ENCODE data around the gene RREB1. TPM values are rescaled to one million over a fixed set of nuclear protein-coding genes. Genes with fewer than 3 reads are reported as not detected.

The RREB1 gene
- total RNA-seq, 1 experiment from 2014 or later = 51.1 TPM

GRCh38 chr6:7240351-7240750 lies 132.6 kb downstream of the RREB1 start:
- no TSS peak for BruUV-seq (replicated peaks)
- H3K4me3 ChIP-seq (ENCODE audit: low read depth, low read length) = no peak overlapping the region
- ChIA-PET POLR2A (no interaction called here), CTCF (no interaction called here)
- Mint-ChIP-seq H3K36me3 (ENCODE audit: insufficient read depth, unreplicated experiment) (peaks cover 73% of the 10 kb centered on the region), H3K4me3 (ENCODE audit: unreplicated experiment) (no peak overlapping the region), H3K9me3 (ENCODE audit: unreplicated experiment) (no peaks in the 10 kb centered on the region), H3K4me1 (ENCODE audit: low read depth, unreplicated experiment) (peaks cover 49% of the 10 kb centered on the region), H3K27ac (ENCODE audit: unreplicated experiment) (no peak overlapping the region), H3K27me3 (ENCODE audit: insufficient read depth, unreplicated experiment) (no peaks in the 10 kb centered on the region)
- peaks cover 8% of the 10 kb centered on the region for H3K36me3 ChIP-seq (ENCODE audit: control insufficient read depth, insufficient read depth, low read length)
- peaks cover 27% of the 10 kb centered on the region for H3K4me1 ChIP-seq
- DNase-seq = no peak
- H3K9me3 ChIP-seq = no peaks in the 10 kb centered on the region
- intact Hi-C loops (cut with micrococcal nuclease; ENCODE audit: unreplicated experiment) = loop anchor here (5.0 kb wide), 1 partner anchor 133 kb away; the partner anchor contains the start of gene RREB1
- no peak for TF ChIP-seq CTCF (IDR thresholded peaks at IDR 0.05; ENCODE audit: insufficient read depth in 1 of 2, low read depth in 1 of 2, low read length in 1 of 2, severe bottlenecking in 1 of 2, unreplicated experiment in 1 of 2)
- no peaks in the 10 kb centered on the region for H3K27me3 ChIP-seq (replicated peaks; ENCODE audit: control insufficient read depth, insufficient read depth, low read length)

- H3K27me3 ChIP-seq (replicated peaks; ENCODE audit: control insufficient read depth, insufficient read depth, low read length) = no peaks in the 10 kb centered on the region
- no peak for TF ChIP-seq CTCF (IDR thresholded peaks at IDR 0.05; ENCODE audit: insufficient read depth in 1 of 2, low read depth in 1 of 2, low read length in 1 of 2, severe bottlenecking in 1 of 2, unreplicated experiment in 1 of 2)
- H3K36me3 Mint-ChIP-seq (ENCODE audit: insufficient read depth, unreplicated experiment) = peaks cover 72% of the 10 kb centered on the region
- H3K9me3 ChIP-seq = no peaks in the 10 kb centered on the region
- peaks cover 8% of the 10 kb centered on the region for H3K36me3 ChIP-seq (ENCODE audit: control insufficient read depth, insufficient read depth, low read length)
- no peaks in the 10 kb centered on the region for H3K9me3 Mint-ChIP-seq (ENCODE audit: unreplicated experiment)
- peaks cover 27% of the 10 kb centered on the region for H3K4me1 ChIP-seq
- intact Hi-C loops (cut with micrococcal nuclease; ENCODE audit: unreplicated experiment) = loop anchor here (5.0 kb wide), 1 partner anchor 134 kb away; the partner anchor contains the start of gene RREB1
- CTCF ChIA-PET = no interaction called here
- no peaks in the 10 kb centered on the region for H3K27me3 Mint-ChIP-seq (ENCODE audit: insufficient read depth, unreplicated experiment)
- peak overlapping the region; percentile 55 for H3K27ac Mint-ChIP-seq (ENCODE audit: unreplicated experiment)
- BruUV-seq (replicated peaks) = no TSS peak
- peak overlapping the region; percentile 61 for H3K4me3 Mint-ChIP-seq (ENCODE audit: unreplicated experiment)
- POLR2A ChIA-PET = no interaction called here
- no peak for DNase-seq
- no peak overlapping the region for H3K4me3 ChIP-seq (ENCODE audit: low read depth, low read length)
- H3K4me1 Mint-ChIP-seq (ENCODE audit: low read depth, unreplicated experiment) = peaks cover 42% of the 10 kb centered on the region
Measured at GRCh38 chr6:7241160-7241559, 133.4 kb downstream of the RREB1 start.

GRCh38 chr6:7241709-7242645 lies 134.2 kb downstream of the RREB1 start:
- H3K4me3 ChIP-seq (ENCODE audit: low read depth, low read length) = 0 out of 2 replicates have a peak overlapping the region, but pooled peaks have one; percentile 7
- BruUV-seq (replicated peaks) = no TSS peak
- Mint-ChIP-seq H3K4me3 (ENCODE audit: unreplicated experiment) (peak overlapping the region; percentile 61), H3K4me1 (ENCODE audit: low read depth, unreplicated experiment) (peaks cover 39% of the 10 kb centered on the region), H3K27ac (ENCODE audit: unreplicated experiment) (peak overlapping the region; percentile 55), H3K27me3 (ENCODE audit: insufficient read depth, unreplicated experiment) (no peaks in the 10 kb centered on the region), H3K36me3 (ENCODE audit: insufficient read depth, unreplicated experiment) (peaks cover 71% of the 10 kb centered on the region), H3K9me3 (ENCODE audit: unreplicated experiment) (no peaks in the 10 kb centered on the region)
- H3K36me3 ChIP-seq (ENCODE audit: control insufficient read depth, insufficient read depth, low read length) = peaks cover 8% of the 10 kb centered on the region
- H3K4me1 ChIP-seq = peaks cover 27% of the 10 kb centered on the region
- H3K9me3 ChIP-seq = no peaks in the 10 kb centered on the region
- ChIA-PET POLR2A (interaction anchor here (0.5 to 1.0 kb wide), 2 partner anchors 24 to 148 kb away, joined by 3 to 5 read pairs; partner anchors contain the start of genes CAGE1 and RIOK1), CTCF (interaction anchor here (0.6 to 1.6 kb wide), 5 partner anchors 8 to 529 kb away, joined by 3 to 5 read pairs (median 4); no protein-coding TSS in a partner anchor)
- peak; percentile 72 to 79 for DNase-seq
- intact Hi-C loops (cut with micrococcal nuclease; ENCODE audit: unreplicated experiment) = loop anchor here (2.0 to 5.0 kb wide), 4 partner anchors 97 to 565 kb away; partner anchors contain the start of gene RREB1
- no peaks in the 10 kb centered on the region for H3K27me3 ChIP-seq (replicated peaks; ENCODE audit: control insufficient read depth, insufficient read depth, low read length)
- no peak for TF ChIP-seq CTCF (IDR thresholded peaks at IDR 0.05; ENCODE audit: insufficient read depth in 1 of 2, low read depth in 1 of 2, low read length in 1 of 2, severe bottlenecking in 1 of 2, unreplicated experiment in 1 of 2)

Data from Caco-2 (cell line).